NAMALWA (cell line): ENCODE measurements around the gene MYL12A.

Experiments
- DNase-seq: peaks from one replicate; pipeline ENCODE4 v3.0.0-alpha.2; 2015; ENCODE audit warnings: low spot score

The MYL12A gene

GRCh38 chr18:3225588-3225987 lies 22.0 kb upstream of the MYL12A start:
- DNase-seq, result no peak

GRCh38 chr18:3226048-3226447 lies 21.6 kb upstream of the MYL12A start:
- no peak for DNase-seq

GRCh38 chr18:3230401-3231334 lies 16.9 kb upstream of the MYL12A start:
- peak; percentile 41 for DNase-seq

- no peak for DNase-seq
Observed at GRCh38 chr18:3233004-3233403, 14.6 kb upstream of the MYL12A start.

GRCh38 chr18:3233433-3234168 lies 14.0 kb upstream of the MYL12A start:
- DNase-seq, result no peak

GRCh38 chr18:3234457-3234856 lies 13.1 kb upstream of the MYL12A start:
- no peak for DNase-seq

GRCh38 chr18:3235846-3236245 lies 11.8 kb upstream of the MYL12A start:
- no peak for DNase-seq

- no peak for DNase-seq
Observed at GRCh38 chr18:3236470-3236869, 11.1 kb upstream of the MYL12A start.

GRCh38 chr18:3238742-3239141 lies 8.9 kb upstream of the MYL12A start:
- DNase-seq, result peak; percentile 19

GRCh38 chr18:3245185-3245564 lies 2.4 kb upstream of the MYL12A start:
- DNase-seq, result no peak

GRCh38 chr18:3245853-3246634 lies 1.6 kb upstream of the MYL12A start:
- DNase-seq, result peak; percentile 92

- no peak for DNase-seq
Observed at GRCh38 chr18:3246635-3247239, 864 bp upstream of the MYL12A start.

- DNase-seq, result peak; percentile 71
Observed at GRCh38 chr18:3248062-3248657, 559 bp downstream of the MYL12A start.

- peak; percentile 66 for DNase-seq
Observed at GRCh38 chr18:3248658-3249359, 1.2 kb downstream of the MYL12A start.

- no peak for DNase-seq
Observed at GRCh38 chr18:3250237-3251107, 2.9 kb downstream of the MYL12A start.

GRCh38 chr18:3251249-3251962 lies 3.8 kb downstream of the MYL12A start:
- DNase-seq, result no peak

GRCh38 chr18:3251963-3252277 lies 4.3 kb downstream of the MYL12A start:
- no peak for DNase-seq

- DNase-seq, result no peak
Observed at GRCh38 chr18:3252843-3253242, 5.2 kb downstream of the MYL12A start.

- DNase-seq, result no peak
Observed at GRCh38 chr18:3254725-3255124, 7.1 kb downstream of the MYL12A start.
